ENCODE results near the gene CDCA5.
A peak's percentile ranks its signal among the peaks of the same experiment; 100 is the strongest.

CDCA5 gene, protein sequence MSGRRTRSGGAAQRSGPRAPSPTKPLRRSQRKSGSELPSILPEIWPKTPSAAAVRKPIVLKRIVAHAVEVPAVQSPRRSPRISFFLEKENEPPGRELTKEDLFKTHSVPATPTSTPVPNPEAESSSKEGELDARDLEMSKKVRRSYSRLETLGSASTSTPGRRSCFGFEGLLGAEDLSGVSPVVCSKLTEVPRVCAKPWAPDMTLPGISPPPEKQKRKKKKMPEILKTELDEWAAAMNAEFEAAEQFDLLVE
- total RNA-seq = 6.1 to 21.6 (median 12.9) reads per million in 18 experiments

GRCh38 chr11:65083834-65084597, at the start of gene CDCA5, which contains the start of gene ZFPL1:
TSS of gene CDCA5 (minus strand) at chr11:65084040. CDS start at chr11:65083978, 62 bp downstream.
TSS of gene ZFPL1 (plus strand) at chr11:65084222. CDS start at chr11:65084699, 477 bp downstream.
- DNase-seq = peak; percentile 96

DNA sequence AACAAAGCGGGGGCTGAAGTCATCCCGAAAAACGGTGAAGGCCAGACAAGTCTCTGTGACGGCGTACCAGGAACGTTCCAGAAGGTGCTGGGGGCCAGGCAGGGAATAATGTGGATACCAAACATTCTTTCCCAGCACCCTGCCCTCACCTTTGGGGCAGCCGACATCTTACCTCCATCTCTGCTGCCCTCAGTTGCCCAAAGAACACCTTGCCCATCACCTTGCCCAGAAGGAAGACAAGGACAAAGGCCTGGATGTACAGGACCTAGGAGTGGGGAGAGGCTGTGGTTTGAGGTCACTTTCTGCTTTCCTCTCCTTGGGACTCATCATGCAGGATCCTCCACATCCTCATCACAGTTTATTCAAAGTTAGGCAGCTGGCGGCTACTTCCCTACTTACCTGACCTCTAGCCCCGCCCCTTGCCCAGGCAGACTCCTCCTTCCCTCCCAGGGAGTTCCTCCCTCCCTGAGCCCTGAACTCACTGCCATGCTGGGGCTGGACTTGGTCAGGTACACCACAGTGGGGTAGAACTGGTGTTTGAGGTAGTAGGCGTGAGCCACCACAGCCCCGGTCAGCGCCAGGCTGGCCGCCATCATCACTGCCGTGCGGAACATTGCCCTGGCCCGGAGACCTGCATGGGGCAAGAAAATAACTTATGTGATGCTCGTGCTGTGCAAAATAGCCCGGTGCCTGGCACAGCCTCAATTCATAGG, 49.3 kb upstream of the CDCA5 start:
- DNase-seq = peak in 1 of 2 donors; percentile 50

GRCh38 chr11:65132238-65132987, 48.6 kb upstream of the CDCA5 start:
- no peak for DNase-seq

DNA sequence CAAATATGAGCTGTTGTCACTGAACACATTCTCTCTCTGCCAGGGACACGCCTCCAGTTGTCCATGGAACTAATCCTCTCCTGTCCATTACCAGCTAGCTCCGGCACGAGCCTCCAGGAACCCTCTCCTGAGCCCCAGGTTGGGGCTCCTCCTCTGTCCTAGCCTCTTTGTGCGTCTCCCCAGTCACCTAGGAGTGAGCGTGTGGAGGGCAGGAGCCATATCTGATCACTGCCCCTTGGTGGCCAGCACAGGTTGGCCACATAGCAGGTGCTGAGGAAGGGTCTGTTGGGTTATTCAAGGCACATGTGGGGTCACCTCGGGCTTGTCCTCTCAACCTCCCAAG, 48.0 kb upstream of the CDCA5 start:
- no peak for DNase-seq

DNA sequence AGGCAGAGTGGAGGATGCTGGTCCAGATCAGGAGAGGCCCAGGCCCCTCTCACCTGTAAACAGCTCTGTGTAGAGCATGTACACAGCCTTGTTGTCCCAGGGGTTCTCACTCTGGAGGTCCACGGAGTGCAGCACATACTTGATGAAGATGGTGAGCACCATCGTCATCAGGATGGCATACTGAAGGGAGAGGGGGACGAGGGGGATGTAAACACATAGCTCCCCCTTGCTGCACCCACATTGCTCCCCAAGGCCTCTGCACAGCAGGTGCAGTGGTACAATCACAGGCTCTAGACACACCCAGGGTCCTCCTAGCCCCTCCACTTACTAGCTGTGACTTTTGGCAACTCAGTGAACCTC, 47.6 kb upstream of the CDCA5 start:
- DNase-seq = no peak

- no peak for DNase-seq
Observed at GRCh38 chr11:65130631-65131416, 47.0 kb upstream of the CDCA5 start.

DNA sequence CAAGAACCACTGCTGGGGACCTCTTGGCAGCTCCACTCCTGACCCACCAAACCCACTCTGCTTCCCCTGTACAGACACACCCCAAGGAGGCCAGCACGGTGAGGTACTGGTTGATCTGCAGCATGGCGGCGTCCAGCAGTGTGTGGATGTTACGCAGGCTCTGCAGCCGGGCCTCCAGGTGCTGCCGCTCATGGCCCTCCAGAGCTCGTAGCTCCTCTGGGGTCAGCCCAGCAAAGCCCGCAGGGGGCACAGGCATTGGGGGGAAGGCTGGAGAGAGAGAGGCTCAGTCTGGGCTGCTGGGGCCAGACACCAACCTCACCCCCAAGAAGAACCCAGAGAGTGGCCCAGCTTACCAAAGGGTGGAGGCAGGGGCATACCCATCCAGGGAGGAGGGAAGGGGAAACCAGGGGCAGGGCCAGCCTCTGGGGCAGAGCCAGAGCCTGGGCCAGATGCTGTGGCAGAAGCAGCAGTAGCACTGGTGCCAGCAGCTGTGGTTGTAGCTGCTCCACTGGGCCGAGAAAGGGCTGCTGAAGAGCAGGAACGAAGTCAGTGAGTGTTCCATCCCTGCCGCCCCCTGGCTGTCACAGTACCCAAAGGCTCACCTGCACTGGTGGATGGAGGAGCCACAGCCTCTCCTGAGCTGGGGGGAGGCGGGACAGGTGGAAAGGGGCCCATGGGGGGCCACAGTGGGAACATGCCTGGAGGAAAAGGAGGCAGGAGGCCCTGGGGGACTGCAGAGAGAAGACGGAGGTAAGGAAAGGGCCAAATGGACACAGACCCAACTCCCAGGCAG, 46.0 kb upstream of the CDCA5 start:
- DNase-seq = no peak

GRCh38 chr11:65128182-65129145, 44.6 kb upstream of the CDCA5 start:
- no peak for DNase-seq

- DNase-seq = no peak
Observed at GRCh38 chr11:65127473-65128181, 43.8 kb upstream of the CDCA5 start.

DNA sequence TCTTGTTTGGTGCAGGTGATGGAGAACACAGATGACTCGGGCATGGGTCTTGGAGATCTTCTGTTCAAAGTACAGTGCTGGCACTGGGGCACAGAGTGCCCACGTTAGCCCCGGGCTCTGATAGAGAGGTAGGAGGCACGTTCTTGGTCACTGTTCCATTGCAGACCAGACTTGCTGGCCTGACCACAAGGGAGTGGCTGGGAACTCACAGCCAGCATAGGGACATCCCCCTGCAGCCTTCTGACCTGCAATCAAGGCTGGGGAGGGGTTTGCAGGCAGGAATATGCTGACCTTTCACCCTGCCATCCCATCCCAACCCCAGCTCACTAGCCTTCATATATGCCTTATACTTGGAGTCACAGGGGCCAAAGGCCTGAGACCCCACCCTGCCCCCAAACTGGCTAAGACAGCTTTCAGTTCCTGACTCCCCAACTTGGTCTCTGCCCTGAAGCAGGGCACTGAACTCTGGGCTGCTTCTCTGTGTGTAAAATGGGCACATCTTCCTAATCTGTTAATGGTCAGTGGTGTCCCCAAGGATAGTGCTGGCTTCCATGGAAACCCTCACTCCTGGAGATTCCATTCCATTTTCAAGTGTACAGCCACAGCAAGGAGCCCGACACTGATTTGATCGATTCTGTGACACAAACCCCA, 42.9 kb upstream of the CDCA5 start:
- DNase-seq = no peak

- DNase-seq = no peak
Observed at GRCh38 chr11:65125197-65126056, 41.6 kb upstream of the CDCA5 start.

GRCh38 chr11:65124480-65125196, 40.8 kb upstream of the CDCA5 start:
- no peak for DNase-seq

- DNase-seq = peak; percentile 99
Observed at GRCh38 chr11:65121865-65122696, 38.2 kb upstream of the CDCA5 start, which contains the start of the genes FAU and MRPL49. TSS of gene FAU (minus strand) at chr11:65122134. CDS start at chr11:65121813, 321 bp downstream. TSS of gene MRPL49 (plus strand) at chr11:65122321. CDS start at chr11:65122347, 26 bp downstream.

DNA sequence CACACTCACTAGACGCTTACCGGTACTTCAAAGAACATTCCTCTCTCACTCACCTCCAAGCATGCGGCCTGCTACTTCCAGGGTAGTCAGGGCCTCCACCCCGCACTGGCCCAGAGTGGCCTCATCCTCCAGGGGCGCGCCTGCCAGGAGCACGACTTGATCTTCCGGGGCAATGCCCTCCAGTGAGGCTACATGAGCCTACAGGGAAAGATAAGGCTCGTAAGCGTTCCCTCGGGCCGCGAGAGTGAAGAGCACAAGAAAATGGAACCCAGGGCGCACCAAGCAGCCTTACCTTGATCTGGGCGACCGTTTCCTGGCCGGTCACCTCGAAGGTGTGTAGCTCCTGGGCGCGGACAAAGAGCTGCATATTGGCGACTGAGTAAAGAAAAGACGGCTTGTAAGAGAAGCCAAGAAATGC, 37.6 kb upstream of the CDCA5 start:
- peak in 1 of 2 donors; percentile 39 for DNase-seq

DNA sequence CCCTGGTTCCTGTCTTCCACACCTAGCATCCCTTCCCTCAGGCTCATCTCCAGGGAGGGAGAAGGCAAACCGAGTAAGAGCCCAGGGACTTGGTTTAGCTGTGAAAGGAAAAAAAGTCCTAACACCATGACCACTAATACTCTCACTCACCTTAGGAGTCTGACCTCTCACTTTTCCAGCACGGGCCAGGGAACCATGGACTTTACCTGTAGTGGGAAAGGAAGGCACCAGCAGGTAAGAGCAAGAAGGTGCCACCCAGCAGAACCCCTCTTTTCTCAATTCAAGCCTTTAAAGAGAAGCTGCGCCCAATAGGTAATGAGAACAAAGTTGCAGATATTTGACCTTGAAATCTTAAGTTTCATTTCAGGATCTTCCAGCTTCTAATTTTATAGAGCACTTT, 37.0 kb upstream of the CDCA5 start:
- no peak for DNase-seq

DNA sequence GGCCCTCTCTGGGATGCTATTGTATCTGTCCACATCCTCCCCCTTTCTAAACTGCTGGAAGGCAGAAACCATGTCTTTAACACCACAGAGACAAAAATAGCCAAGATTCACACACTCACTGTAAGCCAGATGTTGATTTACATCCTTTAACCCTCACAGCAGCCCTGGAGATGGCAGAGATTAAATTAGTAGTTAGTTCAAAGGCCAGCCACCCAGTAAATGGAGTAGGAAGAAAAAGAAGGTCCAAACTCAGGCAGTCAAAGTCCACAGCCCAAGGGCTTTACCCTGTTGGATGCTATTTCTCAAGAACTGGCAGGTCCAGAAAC, 35.8 kb upstream of the CDCA5 start:
- no peak for DNase-seq

All from inflammatory macrophage (primary cell).